GM19397 (cell line): ENCODE measurements around the gene PDE3B.
A peak's percentile ranks its signal among the peaks of the same experiment; 100 is the strongest.
"Not testable (repeated sequence)": the region's sequence is repeated elsewhere in the genome, so short reads cannot be mapped to it uniquely, and the experiment has no call there.

ENCODE experiments used
- ATAC-seq: cut with Tn5 transposase; IDR thresholded peaks from one replicate; pipeline ENCODE4 v1.9.1; 2021; ENCODE audit warnings: mild to moderate bottlenecking, moderate library complexity; ENCODE audit not compliant: unreplicated experiment

PDE3B gene

DNA sequence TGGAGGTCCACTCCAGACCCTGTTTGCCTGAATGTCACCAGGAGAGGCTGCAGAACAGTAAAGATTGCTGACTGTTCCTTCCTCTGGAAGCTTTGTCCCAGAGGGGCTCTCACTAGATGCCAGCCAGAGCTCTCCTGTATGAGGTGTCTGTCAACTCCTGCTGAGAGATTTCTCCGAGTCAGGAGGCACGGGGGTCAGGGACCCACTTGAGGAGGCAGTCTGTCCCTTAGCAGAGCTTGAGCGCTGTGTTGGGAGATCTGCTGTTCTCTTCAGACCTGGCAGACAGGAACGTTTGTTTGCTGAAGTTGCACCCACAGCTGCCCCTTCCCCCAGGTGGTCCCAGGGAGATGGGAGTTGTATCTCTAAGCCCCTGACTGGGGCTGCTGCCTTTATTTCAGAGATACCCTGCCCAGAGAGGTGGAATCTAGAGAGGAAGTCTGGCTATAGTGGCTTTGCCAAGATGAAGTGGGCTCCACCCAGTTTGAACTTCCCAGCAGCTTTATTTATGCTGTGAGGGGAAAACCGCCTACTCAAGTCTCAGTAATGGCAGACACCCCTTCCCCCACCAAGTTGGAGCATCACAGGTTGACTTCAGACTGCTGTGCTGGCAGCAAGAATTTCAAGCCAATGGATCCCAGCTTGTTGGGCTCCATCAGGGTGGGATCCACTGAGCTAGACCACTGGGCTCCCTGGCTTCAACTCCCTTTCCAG lies 99.4 kb downstream of the PDE3B start:
- ATAC-seq = no peak

DNA sequence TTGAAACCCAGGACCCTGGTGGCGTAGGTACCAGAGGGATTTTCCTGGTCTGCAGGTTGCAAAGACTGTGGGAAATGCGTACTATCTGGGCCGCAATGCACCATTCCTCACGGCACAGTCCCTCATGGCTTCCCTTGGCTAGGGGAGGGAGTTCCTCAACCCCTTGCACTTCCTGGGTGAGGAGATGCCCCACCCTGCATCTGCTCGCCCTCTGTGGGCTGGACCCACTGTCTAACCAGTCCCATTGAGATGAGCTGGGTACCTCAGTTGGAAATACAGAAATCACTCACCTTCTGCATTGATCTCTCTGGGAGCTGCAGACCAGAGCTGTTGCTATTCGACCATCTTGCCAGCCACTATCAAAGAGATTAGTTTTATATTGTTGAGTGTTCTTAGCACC lies 100.1 kb downstream of the PDE3B start:
- ATAC-seq = not testable (repeated sequence)

DNA sequence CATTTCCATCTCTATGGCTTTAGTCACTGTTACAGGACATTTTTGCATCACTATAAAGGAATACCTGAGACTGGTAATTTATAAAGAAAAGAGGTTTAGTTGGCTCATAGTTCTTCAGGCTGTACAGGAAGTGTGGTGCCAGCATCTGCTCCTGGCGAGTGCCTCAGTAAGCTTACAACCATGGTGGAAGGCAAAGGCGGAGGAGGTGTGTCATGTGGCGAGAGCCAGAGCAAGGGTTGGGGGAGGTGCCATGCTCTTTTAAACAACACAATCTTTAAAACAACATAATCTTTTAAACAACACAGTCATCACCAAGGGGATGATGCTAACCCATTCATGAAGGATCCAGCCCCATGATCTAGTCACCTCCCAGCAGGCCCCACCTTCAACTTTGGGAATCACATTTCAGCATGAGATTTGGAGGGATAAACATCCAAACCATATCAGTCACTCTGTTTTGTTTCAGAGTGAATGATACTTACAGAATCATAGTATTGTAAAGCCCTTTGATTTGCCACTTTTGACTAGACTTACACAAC lies 103.3 kb downstream of the PDE3B start:
- ATAC-seq = no peak

GRCh38 chr11:14748090-14748489 lies 104.5 kb downstream of the PDE3B start:
- no peak for ATAC-seq

- ATAC-seq = no peak
Measured at GRCh38 chr11:14750911-14751310, 107.3 kb downstream of the PDE3B start.

DNA sequence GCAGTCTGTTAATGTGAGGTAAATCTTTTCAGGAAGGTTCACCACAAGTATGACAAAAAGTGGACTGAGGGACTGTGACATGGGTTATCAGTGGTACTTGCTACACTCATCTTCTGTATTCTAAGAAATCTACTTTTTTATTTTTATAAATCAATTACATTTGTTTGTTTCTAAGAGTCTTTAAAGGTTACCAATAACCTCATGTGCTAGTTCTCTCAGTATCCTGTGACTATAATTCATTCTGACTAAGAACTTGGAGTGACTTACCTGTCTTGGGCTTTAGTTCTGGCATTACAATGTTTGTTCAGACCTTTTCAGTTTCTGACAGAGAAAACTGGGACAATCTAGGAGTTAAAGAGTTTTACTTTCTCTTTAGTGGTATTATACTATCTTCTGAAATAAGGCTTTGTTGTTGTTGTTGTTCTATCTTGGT lies 108.4 kb downstream of the PDE3B start:
- ATAC-seq = no peak

DNA sequence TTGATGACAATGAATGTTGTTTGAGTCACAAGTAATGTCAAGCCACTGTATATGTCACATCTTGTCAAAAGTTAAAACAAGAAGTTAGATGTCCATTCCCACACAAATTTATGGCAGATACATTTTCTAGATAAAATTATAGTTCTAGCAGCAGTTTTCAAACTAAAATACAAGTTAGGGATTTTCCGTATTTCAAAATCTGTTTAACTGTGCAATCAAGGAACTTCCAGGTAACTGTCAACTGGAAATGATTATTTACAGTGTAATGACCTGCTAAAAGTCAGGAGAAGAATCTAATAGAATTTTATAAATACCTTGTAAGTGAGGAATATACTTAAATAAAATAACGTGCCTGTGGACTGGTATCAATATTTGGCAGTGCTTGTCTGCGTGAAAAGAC lies 111.5 kb downstream of the PDE3B start:
- no peak for ATAC-seq

- no peak for ATAC-seq
Measured at GRCh38 chr11:14756349-14756748, 112.7 kb downstream of the PDE3B start.

DNA sequence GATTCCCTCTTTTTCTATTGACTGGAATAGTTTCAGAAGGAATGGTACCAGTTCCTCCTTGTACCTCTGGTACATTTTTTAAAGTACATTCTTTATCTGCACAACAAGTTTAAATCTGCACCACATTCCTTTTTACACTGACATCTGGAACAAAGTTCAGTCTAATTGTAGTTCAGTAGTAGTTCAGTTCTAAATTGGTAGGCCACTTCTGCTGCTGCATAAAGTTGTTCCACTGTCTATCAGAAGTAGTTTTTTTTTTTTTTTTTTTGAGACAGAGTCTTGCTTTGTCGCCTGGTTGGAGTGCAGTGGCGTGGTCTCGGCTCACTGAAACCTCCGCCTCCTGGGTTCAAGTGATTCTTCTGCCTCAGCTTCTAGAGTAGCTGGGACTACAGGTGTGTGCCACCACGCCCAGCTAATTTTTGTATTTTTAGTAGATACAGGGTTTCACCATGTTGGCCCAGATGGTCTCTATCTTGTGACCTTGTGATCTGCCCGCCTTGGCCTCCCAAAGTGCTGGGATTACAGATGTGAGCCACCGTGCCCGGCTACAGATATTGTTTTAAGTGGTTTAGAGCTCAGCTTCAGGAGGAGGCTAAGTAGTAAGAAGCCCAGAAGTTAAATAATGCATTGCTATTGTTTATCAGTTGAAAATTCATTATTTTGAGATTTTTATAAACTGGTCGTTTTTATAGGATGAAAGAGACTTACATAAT lies 115.9 kb downstream of the PDE3B start:
- not testable (repeated sequence) for ATAC-seq

DNA sequence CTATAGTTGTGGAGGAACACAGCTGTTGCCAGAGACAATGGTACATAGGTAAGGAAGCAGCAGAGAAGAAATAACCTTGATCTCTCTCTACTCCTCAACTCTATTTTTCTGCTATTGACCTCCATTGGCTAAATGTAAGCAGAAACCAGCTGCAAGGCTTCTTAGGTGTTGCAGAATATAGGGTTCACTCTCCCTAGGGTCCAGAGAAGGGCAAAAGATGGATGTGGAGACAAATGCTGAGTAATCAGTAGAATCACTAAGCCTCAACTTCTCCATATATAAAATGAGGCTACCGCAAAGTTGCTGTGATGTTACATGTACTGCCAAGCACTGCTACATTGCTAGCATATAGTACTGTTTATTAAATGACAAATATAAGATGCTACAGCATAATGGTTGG lies 120.6 kb downstream of the PDE3B start:
- no peak for ATAC-seq

DNA sequence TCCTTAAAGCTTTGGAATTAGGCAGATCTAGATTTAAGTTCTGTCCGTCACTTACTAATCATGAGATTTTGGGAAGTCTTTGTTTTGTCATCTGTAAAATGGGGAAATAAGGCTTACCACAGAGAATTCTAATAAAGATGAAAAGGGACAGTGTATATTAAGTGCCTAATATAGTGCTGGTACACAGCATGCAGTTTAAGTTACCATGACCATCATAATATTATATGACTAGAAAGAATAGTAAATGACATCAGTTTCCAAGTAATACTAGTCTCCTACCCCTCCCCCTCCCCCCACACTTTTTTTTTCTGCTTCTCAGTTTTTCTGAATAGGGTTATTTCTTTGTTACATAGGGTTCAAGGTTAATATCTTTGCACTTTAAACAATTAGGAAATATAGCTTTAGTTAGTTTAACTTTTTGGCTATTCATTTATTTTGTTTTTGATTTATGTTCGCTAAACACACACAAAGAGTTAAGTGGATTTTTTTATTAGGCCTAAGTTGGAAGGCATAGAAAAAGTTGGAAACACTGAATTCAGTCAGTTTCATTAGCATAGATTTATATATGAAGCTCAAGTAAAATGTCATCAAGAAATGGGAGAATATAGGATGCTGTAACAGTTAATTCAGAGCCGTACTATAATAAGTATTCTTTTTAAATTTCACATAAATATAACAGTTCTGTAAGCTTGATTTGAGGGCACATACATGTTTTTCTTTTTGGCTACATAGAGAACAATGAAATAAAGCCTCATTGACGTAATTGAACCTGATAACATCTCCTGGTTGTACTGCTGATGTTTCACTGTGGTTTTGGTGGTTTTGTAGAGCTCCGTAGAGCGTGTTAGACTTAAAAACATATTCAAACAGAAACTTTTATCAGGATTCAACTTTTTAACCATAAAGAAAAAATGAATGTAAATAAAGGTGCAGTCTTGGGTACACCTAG lies 121.2 kb downstream of the PDE3B start:
- ATAC-seq = peak; percentile 84

DNA sequence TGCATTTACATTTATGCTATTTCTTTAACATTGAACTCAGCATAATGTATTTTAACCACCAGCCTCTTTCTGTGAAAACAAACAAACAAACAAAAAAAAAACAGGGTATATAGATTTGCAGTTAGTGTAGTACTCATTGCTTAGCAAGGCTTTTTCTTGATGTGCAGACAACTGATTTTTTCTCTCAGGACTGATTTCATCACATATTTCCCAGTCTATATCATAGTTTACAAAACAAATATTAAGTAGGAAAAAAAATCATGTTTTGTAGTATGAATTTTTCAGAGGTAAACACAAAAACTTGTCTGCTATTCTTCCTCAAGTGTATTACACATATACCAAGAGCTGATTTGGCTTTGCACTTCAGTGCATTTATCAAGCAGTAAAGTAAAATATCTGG lies 123.0 kb downstream of the PDE3B start:
- ATAC-seq = no peak

GRCh38 chr11:14768526-14769188 lies 125.1 kb downstream of the PDE3B start:
- ATAC-seq = peak; percentile 52

DNA sequence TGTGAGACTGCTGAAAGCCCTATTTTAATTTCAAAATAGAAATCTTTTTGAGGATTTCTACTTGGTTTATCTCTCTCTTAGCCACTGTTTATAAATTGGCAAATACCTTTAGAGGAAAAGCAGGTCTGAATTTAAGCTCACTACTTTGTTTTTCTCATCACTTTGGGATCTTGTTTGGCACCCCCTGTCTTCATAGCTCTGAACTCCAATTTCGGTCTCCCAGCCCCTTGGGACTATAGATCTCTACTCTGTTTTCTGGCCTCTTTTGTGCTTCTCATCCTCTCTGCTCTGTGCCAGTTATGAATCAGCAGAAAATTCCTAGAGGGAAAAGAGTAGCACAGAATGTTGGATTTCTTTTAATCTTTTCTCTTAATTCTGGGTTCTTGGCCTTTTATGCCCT lies 130.2 kb downstream of the PDE3B start:
- no peak for ATAC-seq

GRCh38 chr11:14774721-14775120 lies 131.1 kb downstream of the PDE3B start:
- ATAC-seq = no peak

DNA sequence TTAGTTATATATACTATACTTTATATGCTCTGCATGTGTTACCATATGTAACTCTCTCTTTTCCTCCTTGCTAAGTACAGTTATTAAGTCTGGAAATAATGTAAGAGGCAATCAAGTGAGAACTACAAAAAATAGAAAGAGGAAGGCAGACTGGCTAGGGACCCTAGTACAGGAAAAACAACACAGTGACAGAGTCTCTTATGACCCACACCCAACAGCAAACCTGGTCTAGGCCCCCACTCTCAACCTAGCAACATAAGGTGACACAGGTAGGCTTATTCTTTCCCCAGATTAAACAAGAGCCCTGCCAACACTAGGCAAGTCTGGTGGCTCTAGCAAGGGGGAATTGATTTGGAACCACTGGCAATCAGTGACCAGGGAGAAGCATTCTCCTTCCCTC lies 132.3 kb downstream of the PDE3B start:
- no peak for ATAC-seq

- ATAC-seq = not testable (repeated sequence)
Measured at GRCh38 chr11:14778460-14778859, 134.9 kb downstream of the PDE3B start.

DNA sequence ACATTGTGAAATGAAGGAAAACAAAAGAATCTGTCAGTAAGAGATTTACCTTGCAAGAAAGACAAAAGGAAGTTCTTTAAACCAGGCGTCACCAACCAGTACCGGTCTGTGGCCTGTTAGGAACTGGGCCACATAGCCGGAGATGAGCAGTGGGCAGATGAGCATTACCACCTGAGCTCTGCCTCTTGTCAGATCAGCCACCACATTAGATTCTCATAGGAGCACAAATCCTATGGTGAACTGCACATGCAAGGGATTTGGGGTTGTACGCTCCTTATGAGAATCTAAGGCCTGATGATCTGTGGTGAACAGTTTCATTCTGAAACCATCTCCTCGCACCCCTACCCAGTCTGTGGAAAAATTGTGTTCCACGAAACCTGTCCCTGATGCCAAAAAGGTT lies 140.2 kb downstream of the PDE3B start:
- no peak for ATAC-seq

GRCh38 chr11:14784230-14784629 lies 140.6 kb downstream of the PDE3B start:
- no peak for ATAC-seq

DNA sequence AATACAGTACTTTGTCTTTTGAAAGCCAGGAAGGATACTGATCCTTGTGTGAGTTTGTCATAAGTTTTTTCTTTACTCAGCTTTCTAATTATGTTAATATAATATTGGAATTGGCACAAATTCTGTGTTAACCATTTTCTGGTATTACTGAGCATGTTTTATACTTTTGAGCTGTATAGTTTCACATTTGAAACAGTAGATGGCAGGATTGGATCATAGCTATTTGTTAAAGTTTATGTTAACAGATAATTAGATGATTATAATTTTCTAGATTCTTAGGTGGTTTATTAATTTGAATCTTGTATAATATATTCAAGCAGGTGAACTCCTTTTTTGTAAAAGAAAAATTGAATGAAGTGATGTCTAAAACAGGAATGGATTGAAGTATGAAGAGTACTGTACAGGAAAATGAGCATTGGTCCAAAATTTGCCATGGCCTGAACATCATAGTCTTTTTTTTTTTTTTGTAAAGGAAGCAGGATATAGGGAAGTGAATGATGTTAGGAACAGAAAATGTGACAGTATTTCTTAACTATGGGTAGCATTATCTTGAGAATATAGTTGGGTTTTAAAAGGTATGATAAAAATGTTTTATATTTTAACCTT lies 146.4 kb downstream of the PDE3B start:
- no peak for ATAC-seq
